H1 (cell line): ENCODE data around the gene MAP4K1. TPM values are rescaled to one million over a fixed set of nuclear protein-coding genes. Genes with fewer than 3 reads are reported as not detected.

Experiments
- CTCF ChIA-PET: fragments of 300-600 bp; sonication (Branson Sonifier 250); formaldehyde crosslinking; loops from one replicate; lab custom pipeline; 2021; ENCODE audit not compliant: partially characterized antibody; lab: Charles Lee
- POLR2A ChIA-PET: fragments of 300-600 bp; sonication (Branson Sonifier 250); formaldehyde crosslinking; loops from one replicate; lab custom pipeline; 2021; ENCODE audit warnings: inconsistent platforms; ENCODE audit not compliant: partially characterized antibody; lab: Charles Lee
- DNase-seq, 2 experiments: peaks; one replicate each; pipeline versions ENCODE4 v3.0.0 to v3.0.0-alpha.2; 2010 to 2022; ENCODE audit warnings: low spot score in 2 of 2, low read depth in 1 of 2, mixed read lengths in 1 of 2
- FAIRE-seq: peaks from 2 replicates; lab custom pipeline; 2011; peaks lifted over from hg19 to GRCh38; lab: Jason Lieb, UNC
- H2AFZ ChIP-seq: 2 replicates; pipeline ENCODE4 v1.8.1; 2012; ENCODE audit warnings: low read length, inconsistent platforms
- H2AK5ac ChIP-seq: 2 replicates; pipeline ENCODE4 v1.6.1; 2013; ENCODE audit warnings: low read depth, low read length
- H2BK120ac ChIP-seq: replicated peaks from 2 replicates; pipeline ENCODE3; 2013; ENCODE audit warnings: low read depth, low read length, inconsistent platforms
- H2BK12ac ChIP-seq: 2 replicates; pipeline ENCODE4 v1.6.1; 2013; ENCODE audit warnings: low read depth, low read length
- H2BK15ac ChIP-seq: 2 replicates; pipeline ENCODE4 v1.6.1; 2013; ENCODE audit warnings: low read length
- H2BK20ac ChIP-seq: 2 replicates; pipeline ENCODE4 v1.6.1; 2013; ENCODE audit warnings: low read length
- H2BK5ac ChIP-seq: 2 replicates; pipeline ENCODE4 v1.6.1; 2013; ENCODE audit warnings: low read depth, low read length
- H3K14ac ChIP-seq: 2 replicates; pipeline ENCODE4 v1.6.1; 2013; ENCODE audit warnings: inconsistent platforms; ENCODE audit not compliant: insufficient read length
- H3K18ac ChIP-seq: 2 replicates; pipeline ENCODE4 v1.6.1; 2013; ENCODE audit warnings: low read length; ENCODE audit errors: extremely low read depth
- H3K23ac ChIP-seq: 2 replicates; pipeline ENCODE4 v1.6.1; 2013; ENCODE audit warnings: inconsistent platforms; ENCODE audit not compliant: insufficient read length
- H3K23me2 ChIP-seq: 2 replicates; pipeline ENCODE4 v1.6.1; 2013; ENCODE audit warnings: low read depth, low read length
- H3K27ac ChIP-seq: 2 replicates; pipeline ENCODE4 v1.6.1; 2011; ENCODE audit warnings: low read depth, low read length, inconsistent platforms
- H3K27me3 ChIP-seq, 4 experiments: replicated peaks in 1 of 4; 1 replicate in 1 of 4; 2 replicates in 3 of 4; pipeline versions ENCODE4 v1.6.1 to v1.8.1; 2011 to 2013; ENCODE audit warnings: low read length in 3 of 4, mild to moderate bottlenecking in 3 of 4, inconsistent platforms in 2 of 4, mixed read lengths in 2 of 4, moderate library complexity in 1 of 4; ENCODE audit not compliant: control insufficient read depth in 3 of 4, insufficient read depth in 3 of 4; ENCODE audit errors: extremely low read depth in 1 of 4
- H3K36me3 ChIP-seq, 4 experiments: 2 replicates each; pipeline versions ENCODE4 v1.6.1 to v1.8.1; 2011 to 2013; ENCODE audit warnings: mild to moderate bottlenecking in 4 of 4, low read length in 3 of 4, moderate library complexity in 2 of 4, control low read depth in 1 of 4, inconsistent platforms in 1 of 4; ENCODE audit not compliant: insufficient read depth in 4 of 4, control insufficient read depth in 2 of 4
- H3K4ac ChIP-seq: replicated peaks from 2 replicates; pipeline ENCODE3; 2013; ENCODE audit warnings: low read length, low read depth, mixed read lengths, inconsistent platforms; ENCODE audit not compliant: insufficient read length
- H3K4me1 ChIP-seq, 4 experiments: replicated peaks in 1 of 4; 1 replicate in 1 of 4; 2 replicates in 3 of 4; pipeline versions ENCODE4 v1.6.1 to v1.8.1; 2011 to 2013; ENCODE audit warnings: low read length in 3 of 4, inconsistent platforms in 2 of 4, mixed read lengths in 1 of 4; ENCODE audit not compliant: insufficient read depth in 4 of 4, control insufficient read depth in 3 of 4
- H3K4me2 ChIP-seq, 2 experiments: 2 replicates each; pipeline versions ENCODE4 v1.6.1 to v1.8.1; 2011 to 2013; ENCODE audit warnings: low read depth in 2 of 2, low read length in 2 of 2, control low read depth in 1 of 2, inconsistent platforms in 1 of 2, mild to moderate bottlenecking in 1 of 2; ENCODE audit not compliant: insufficient read depth in 1 of 2
- H3K4me3 ChIP-seq, 4 experiments: fragments of 200-600, 300-600 bp in 1 of 4; sonication (generic), shearing (Covaris generic), sonication (Bioruptor Twin) in 1 of 4; 2 replicates each; pipeline versions ENCODE4 v1.5.1 to v1.8.1; 2011 to 2016; ENCODE audit warnings: low read length in 4 of 4, low read depth in 3 of 4, control low read depth in 2 of 4, inconsistent platforms in 2 of 4, mild to moderate bottlenecking in 2 of 4, mixed read lengths in 1 of 4, moderate library complexity in 1 of 4; ENCODE audit not compliant: insufficient read depth in 2 of 4; ENCODE audit errors: extremely low read depth in 1 of 4
- H3K56ac ChIP-seq: replicated peaks from 2 replicates; pipeline ENCODE3; 2013; ENCODE audit warnings: low read depth, mild to moderate bottlenecking, mixed read lengths, low read length, inconsistent platforms; ENCODE audit not compliant: insufficient read length
- H3K79me1 ChIP-seq: 2 replicates; pipeline ENCODE4 v1.6.1; 2013; ENCODE audit warnings: low read depth, low read length, control low read depth
- H3K79me2 ChIP-seq, 2 experiments: 2 replicates each; pipeline versions ENCODE4 v1.6.1 to v1.8.1; 2012 to 2013; ENCODE audit warnings: low read length in 2 of 2, mild to moderate bottlenecking in 2 of 2, inconsistent platforms in 1 of 2; ENCODE audit not compliant: insufficient read depth in 2 of 2, control insufficient read depth in 1 of 2
- H3K9ac ChIP-seq, 4 experiments: replicated peaks in 1 of 4; 1 replicate in 1 of 4; 2 replicates in 3 of 4; pipeline versions ENCODE4 v1.6.1 to v1.8.1; 2011 to 2013; ENCODE audit warnings: low read depth in 3 of 4, low read length in 3 of 4, control low read depth in 2 of 4, mild to moderate bottlenecking in 2 of 4, moderate library complexity in 2 of 4, inconsistent platforms in 1 of 4; ENCODE audit errors: extremely low read depth in 1 of 4
- H3K9me3 ChIP-seq, 2 experiments: 2 replicates each; pipeline versions ENCODE4 v1.6.1 to v1.8.1; 2012 to 2013; ENCODE audit warnings: mild to moderate bottlenecking in 2 of 2, moderate library complexity in 2 of 2, control low read depth in 1 of 2, inconsistent platforms in 1 of 2, low read depth in 1 of 2, low read length in 1 of 2, mixed read lengths in 1 of 2; ENCODE audit not compliant: insufficient read depth in 2 of 2
- H4K20me1 ChIP-seq, 2 experiments: replicated peaks in 1 of 2; 2 replicates each; pipeline versions ENCODE3 to v1.8.1; 2011 to 2013; ENCODE audit warnings: inconsistent platforms in 2 of 2, low read length in 2 of 2, mild to moderate bottlenecking in 1 of 2; ENCODE audit not compliant: insufficient read depth in 2 of 2, control insufficient read depth in 1 of 2
- H4K5ac ChIP-seq: 2 replicates; pipeline ENCODE4 v1.6.1; 2013; ENCODE audit warnings: low read length, low read depth, mixed read lengths, inconsistent platforms; ENCODE audit not compliant: insufficient read length
- H4K8ac ChIP-seq: 2 replicates; pipeline ENCODE4 v1.8.0; 2013; ENCODE audit warnings: mild to moderate bottlenecking, moderate library complexity, low read length, inconsistent platforms; ENCODE audit not compliant: insufficient read depth; ENCODE audit errors: extremely low read depth
- H4K91ac ChIP-seq: replicated peaks from 2 replicates; pipeline ENCODE3; 2013; ENCODE audit warnings: low read length, mixed read lengths, inconsistent platforms; ENCODE audit not compliant: insufficient read length
- CHD2 ChIP-seq: IDR thresholded peaks from 2 replicates; pipeline ENCODE4 v1.6.1; 2012; ENCODE audit warnings: low read length, improper control_type of control experiment
- USF2 ChIP-seq: IDR thresholded peaks from 2 replicates; pipeline ENCODE4 v1.6.1; 2011; ENCODE audit warnings: low read length, improper control_type of control experiment
- WGBS, 2 experiments: shearing (Covaris generic) in 1 of 2; methylation state at CpG; one replicate each; pipeline versions ENCODE4 v1.1.6 to v1.1.7; 2013 to 2015; ENCODE audit warnings: low lambda C conversion rate in 2 of 2, mixed read lengths in 2 of 2, inconsistent platforms in 1 of 2, low coverage in 1 of 2, missing lambda C conversion rate in 1 of 2; ENCODE audit not compliant: insufficient replicate concordance in 2 of 2, insufficient coverage in 1 of 2, insufficient read length in 1 of 2; ENCODE audit errors: extremely low coverage in 1 of 2, missing lambda C conversion rate in 1 of 2; 5-methylcytosine and 5-hydroxymethylcytosine counted together
- polyA plus RNA-seq, 7 experiments: library from polyadenylated mRNA; depleted of rRNA in 3 of 7; stranded (reverse) in 5 of 7; unstranded in 2 of 7; fragments of >200 nt in 5 of 7; fragments of 200-250 nt in 2 of 7; gene quantifications; 1 replicate in 5 of 7; 2 replicates in 1 of 7; 4 replicates in 1 of 7; pipeline versions ENCODE4 v1.2.1 to v1.2.3, GENCODE V29; 2011 to 2013; ENCODE audit warnings: missing spikeins in 2 of 7, mixed read lengths in 2 of 7
- total RNA-seq: library from RNA; stranded (reverse); fragmentation: NEBNext Ultra II Directional; extraction: Animal tissue kit (Norgen Biotek cat#: 25700); gene quantifications from 2 replicates; pipeline ENCODE4 v1.2.1, GENCODE V29; 2021

MAP4K1 gene
- total and polyA plus RNA-seq, 2 of the 8 experiments (the other 6 are each of a cell fraction or from before 2014, with no cell fraction given), result 9.0 to 10.4 TPM

DNA sequence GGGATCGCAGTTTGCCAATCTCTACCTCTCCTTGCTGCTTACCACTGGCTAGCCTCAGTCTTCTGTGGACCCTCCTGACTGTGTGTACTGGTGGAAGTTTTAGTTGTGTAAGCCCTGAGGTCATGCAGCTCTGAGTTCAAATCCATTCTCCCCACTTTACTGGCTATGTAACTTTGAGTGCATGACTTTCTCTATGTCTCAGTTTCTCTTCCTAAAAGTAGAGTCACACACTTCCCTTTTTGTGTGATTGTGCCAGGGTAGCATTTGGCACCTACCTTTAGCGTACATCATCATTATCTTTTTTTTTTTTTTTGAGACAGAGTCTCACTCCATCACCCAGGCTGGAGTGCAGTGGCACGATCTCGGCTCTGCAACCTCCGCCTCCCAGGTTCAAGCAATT lies 70.3 kb downstream of the MAP4K1 start:
- no peak overlapping the region for H4K8ac ChIP-seq
- peaks cover 0 to 6% (median 2%) of the 10 kb centered on the region in 4 experiments; a peak in 4 of 8 replicates for H3K36me3 ChIP-seq
- no peak overlapping the region for H3K27ac ChIP-seq
- H4K20me1 ChIP-seq, result no peaks in the 10 kb centered on the region
- no peaks in the 10 kb centered on the region; the same call in 1 of the 2 replicates for H3K23me2 ChIP-seq
- no peak overlapping the region for H2AFZ ChIP-seq
- H3K4me1 ChIP-seq, result no peaks in the 10 kb centered on the region
- FAIRE-seq (no peak), DNase-seq (no peak)
- no peak overlapping the region for H2BK5ac ChIP-seq
- ChIA-PET CTCF (interaction anchor here (1.0 to 1.2 kb wide), 3 partner anchors 9 to 49 kb away, joined by 3 to 5 read pairs (median 4); no protein-coding TSS in a partner anchor), POLR2A (interaction anchor here (1.0 to 1.5 kb wide), 2 partner anchors 9 to 21 kb away, joined by 3 to 4 read pairs; no protein-coding TSS in a partner anchor)
- no peak overlapping the region for H3K9ac ChIP-seq
- no peak overlapping the region for H3K14ac ChIP-seq
- H2BK20ac ChIP-seq, result no peak overlapping the region
- no peak overlapping the region for H3K4me3 ChIP-seq
- no peak overlapping the region for H3K4ac ChIP-seq
- no peaks in the 10 kb centered on the region; a peak in 1 of 4 replicates for H3K9me3 ChIP-seq
- no peak overlapping the region for H3K56ac ChIP-seq
- H3K18ac ChIP-seq, result no peak overlapping the region
- no peak overlapping the region for H4K5ac ChIP-seq
- H3K79me1 ChIP-seq, result no peaks in the 10 kb centered on the region
- no peaks in the 10 kb centered on the region; a peak in 1 of 7 replicates for H3K27me3 ChIP-seq
- no peak overlapping the region for H4K91ac ChIP-seq
- H3K23ac ChIP-seq, result no peak overlapping the region
- no peaks in the 10 kb centered on the region for H3K79me2 ChIP-seq
- 100% methylated on average over 5 of the region's 5 CpGs; no CpG with 5 or more reads in 1 of the 2 experiments for WGBS, 2 experiments
- no peak for TF ChIP-seq CHD2
- no peak for TF ChIP-seq USF2
- H2BK12ac ChIP-seq, result no peak overlapping the region
- no peak overlapping the region for H2BK15ac ChIP-seq
- H2BK120ac ChIP-seq, result no peak overlapping the region
- no peak overlapping the region for H3K4me2 ChIP-seq
- no peak overlapping the region for H2AK5ac ChIP-seq
